Stimulated activated CD4-positive, alpha-beta T cell treated with anti-CD3 and anti-CD28 coated beads, Interleukin-4, amount 100 ng/mL, for 48 hours (primary cell): ENCODE results near the gene GRM1.
"Not testable (repeated sequence)": the region's sequence is repeated elsewhere in the genome, so short reads cannot be mapped to it uniquely, and the experiment has no call there.

Experiments used
- DNase-seq, 2 donors: peaks; one replicate each; pipeline ENCODE4 v3.0.0-alpha.2; 2020; ENCODE audit warnings: low read depth in 2 of 2

GRM1 gene

GRCh38 chr6:146271163-146271562, 242.3 kb downstream of the GRM1 start:
- not testable (repeated sequence) for DNase-seq

GRCh38 chr6:146273490-146273889, 244.6 kb downstream of the GRM1 start:
- no peak for DNase-seq

GRCh38 chr6:146277142-146277541, 248.3 kb downstream of the GRM1 start:
- DNase-seq, result no peak

- no peak for DNase-seq
These were observed 252.9 kb downstream of the GRM1 start for GRCh38 chr6:146281651-146282362.

GRCh38 chr6:146282837-146283236, 254.0 kb downstream of the GRM1 start:
- no peak for DNase-seq

DNA sequence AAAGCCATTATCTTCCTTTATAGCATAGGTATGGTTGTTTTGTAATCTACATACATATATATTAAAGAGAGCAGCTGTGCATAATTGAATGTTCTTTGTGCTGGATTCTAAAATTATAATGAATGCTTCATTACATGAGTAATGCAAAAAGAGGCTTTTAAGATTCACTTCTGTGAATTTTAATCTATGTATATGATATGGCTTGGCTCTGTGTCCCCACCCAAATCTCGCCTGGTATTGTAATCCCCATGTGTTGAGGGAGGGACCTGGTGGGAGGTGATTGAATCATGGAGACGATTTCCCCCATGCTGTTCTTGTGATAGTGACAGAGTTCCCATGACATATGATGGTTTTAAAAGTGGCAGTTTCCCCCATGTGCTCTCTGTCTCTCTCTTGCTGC, 255.4 kb downstream of the GRM1 start:
- DNase-seq, result no peak

GRCh38 chr6:146286961-146287360, 258.1 kb downstream of the GRM1 start:
- DNase-seq, result no peak

- no peak for DNase-seq
These were observed 259.0 kb downstream of the GRM1 start for GRCh38 chr6:146287691-146288369.

DNA sequence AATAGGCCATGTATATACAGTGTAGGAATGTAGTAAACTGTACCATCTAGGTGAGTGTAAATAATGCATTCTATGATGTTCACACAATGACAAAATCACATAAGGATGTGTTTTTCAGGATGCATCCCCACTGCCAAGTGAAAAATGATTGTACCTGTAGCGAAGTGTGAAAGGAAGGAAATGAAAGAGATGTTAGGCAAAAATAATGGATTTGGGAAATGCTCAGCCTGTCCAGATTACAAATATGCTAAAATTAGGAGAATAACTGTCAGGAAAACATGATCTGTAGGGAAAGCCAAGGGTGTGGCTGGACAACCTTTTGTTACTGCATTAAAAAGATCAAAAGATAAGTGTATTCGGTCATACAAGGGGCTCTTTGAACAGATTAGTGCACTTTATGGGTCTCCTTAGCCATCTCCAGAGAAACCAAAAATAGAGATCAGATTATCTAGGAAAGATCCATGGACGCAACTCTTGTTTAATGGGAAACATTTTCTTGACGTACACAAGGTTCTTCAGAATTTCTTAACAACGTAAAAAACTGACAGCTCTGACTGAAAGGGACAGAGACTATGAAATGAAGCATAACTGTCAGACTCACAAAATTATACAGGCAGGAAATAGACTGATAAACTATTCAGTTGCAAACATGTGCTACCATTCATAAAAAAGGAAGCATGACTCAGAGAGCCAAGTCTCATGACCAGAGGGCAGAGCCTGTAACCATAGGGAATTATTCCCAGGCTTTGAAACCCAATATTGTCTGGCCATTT, 261.1 kb downstream of the GRM1 start:
- DNase-seq, result no peak

DNA sequence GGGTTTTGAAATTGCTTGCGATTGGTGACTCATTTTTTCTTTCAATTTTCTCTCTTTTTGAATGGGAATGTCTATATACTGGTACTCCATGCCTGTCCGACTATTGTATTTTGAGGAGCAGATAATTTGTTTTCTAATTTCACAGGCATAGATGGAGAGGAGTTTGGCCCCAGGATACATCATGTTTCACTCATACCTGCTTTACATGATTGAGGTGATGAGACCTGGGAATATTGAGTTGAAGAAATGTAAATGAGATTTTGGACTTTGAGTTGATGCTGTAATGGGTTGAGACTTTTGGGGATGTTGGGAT, 261.7 kb downstream of the GRM1 start:
- no peak for DNase-seq

DNA sequence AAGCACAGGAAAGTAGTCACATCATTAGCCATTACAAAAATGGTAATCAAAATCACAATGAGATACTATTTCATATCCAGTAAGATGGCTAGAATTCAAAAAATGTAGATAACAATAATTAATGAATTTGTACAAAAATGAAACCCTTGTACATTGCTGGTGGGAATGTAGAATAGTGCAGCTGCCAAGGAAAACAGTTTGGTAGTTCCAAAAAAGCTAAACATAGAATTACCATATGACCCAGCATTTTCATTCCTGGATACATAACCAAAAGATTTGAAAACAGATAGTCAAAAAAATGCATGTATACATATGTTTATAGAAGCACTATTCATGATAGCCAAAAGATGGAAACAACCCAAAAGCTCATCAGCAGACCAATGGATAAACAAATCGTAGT, 263.6 kb downstream of the GRM1 start:
- DNase-seq, result no peak

GRCh38 chr6:146295695-146296094, 266.8 kb downstream of the GRM1 start:
- DNase-seq, result no peak

DNA sequence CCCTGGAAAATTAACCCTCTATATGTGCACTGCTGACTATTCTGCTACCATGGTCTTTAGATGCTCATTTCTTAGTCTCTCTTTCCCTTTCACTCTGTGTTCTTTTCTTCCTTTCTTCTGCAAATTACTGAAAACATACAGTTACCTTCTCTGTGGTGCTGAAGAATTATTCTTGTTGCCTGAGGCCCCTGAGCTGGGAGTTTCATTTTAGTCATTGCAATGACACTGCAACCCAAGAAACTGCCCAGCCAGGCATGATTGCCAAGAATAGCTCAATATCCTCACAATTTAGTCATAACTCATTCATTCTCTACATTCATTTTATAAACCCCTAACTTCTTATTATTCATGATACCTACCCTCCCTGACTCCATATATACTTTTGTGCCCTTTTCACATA, 269.0 kb downstream of the GRM1 start:
- DNase-seq, result no peak

GRCh38 chr6:146300521-146300920, 271.7 kb downstream of the GRM1 start:
- no peak for DNase-seq

- no peak for DNase-seq
These were observed 272.9 kb downstream of the GRM1 start for GRCh38 chr6:146301764-146302163.

GRCh38 chr6:146302994-146303393, 274.1 kb downstream of the GRM1 start:
- DNase-seq, result no peak

GRCh38 chr6:146304181-146304580, 275.3 kb downstream of the GRM1 start:
- no peak for DNase-seq

GRCh38 chr6:146305092-146305491, 276.2 kb downstream of the GRM1 start:
- no peak for DNase-seq

GRCh38 chr6:146305951-146306350, 277.1 kb downstream of the GRM1 start:
- DNase-seq, result no peak

- DNase-seq, result no peak
These were observed 281.8 kb downstream of the GRM1 start for GRCh38 chr6:146310628-146311027.

GRCh38 chr6:146311079-146311478, 282.2 kb downstream of the GRM1 start:
- DNase-seq, result no peak

DNA sequence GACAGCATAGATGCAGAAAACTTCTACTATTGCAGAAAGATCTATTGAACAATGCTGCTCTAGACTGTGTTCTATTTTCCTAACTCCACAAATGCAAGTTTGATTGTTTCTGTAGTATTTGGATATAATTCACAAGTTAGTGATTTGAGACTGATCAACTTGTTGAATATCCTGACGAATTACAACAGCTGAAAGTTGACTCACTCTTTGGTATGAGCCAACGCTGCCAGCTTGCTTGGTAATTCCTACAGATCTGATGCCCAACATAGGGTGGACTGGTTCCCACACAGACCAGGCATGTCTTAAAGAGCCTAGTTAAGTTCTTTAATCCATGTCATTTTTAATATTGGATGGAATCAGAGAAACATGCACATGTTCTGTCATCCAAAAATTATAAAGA, 283.7 kb downstream of the GRM1 start:
- DNase-seq, result no peak
